ENCODE data around the gene STRIP1. TPM values are rescaled to one million over a fixed set of nuclear protein-coding genes. Genes with fewer than 3 reads are reported as not detected.

STRIP1 gene
- total RNA-seq, 2 donors from 2014 or later: 14.6 to 19.1 TPM

DNA sequence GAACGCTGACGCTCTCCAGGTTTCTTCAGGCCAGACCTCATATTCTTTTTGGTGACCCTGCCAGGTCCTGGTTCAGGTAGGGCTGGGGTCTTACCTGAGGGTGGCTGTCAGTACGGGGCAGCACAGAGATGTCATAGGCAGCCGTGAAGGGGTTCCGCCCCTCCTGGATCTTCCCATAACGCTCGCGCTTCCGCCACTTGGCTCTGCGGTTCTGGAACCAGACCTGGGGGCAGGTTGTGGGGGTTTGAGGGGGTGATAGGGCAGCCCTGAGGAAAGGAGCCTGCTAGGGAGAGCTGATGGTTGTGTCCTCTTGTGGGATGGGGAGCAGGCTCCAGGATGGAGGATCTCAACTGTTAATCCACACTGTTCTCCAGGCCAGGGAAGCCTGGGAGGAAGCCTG is 26.9 kb downstream of the STRIP1 start:
- no peak for DNase-seq (ENCODE audit: low spot score)
- H3K9me3 ChIP-seq: no peaks in the 10 kb centered on the region
- peaks cover 23% of the 10 kb centered on the region for H3K36me3 ChIP-seq
- no peak overlapping the region for H3K27ac ChIP-seq
- H3K4me3 ChIP-seq: no peak overlapping the region
- no peak for TF ChIP-seq CTCF (IDR thresholded peaks at IDR 0.05)
- peaks cover 0 to 8% of the 10 kb centered on the region in 2 donors for H3K4me1 ChIP-seq
- no peaks in the 10 kb centered on the region for H3K27me3 ChIP-seq

- H3K4me3 ChIP-seq: no peak overlapping the region
- H3K27me3 ChIP-seq: peaks cover 3 to 7% of the 10 kb centered on the region in 2 donors
- no peak for DNase-seq (ENCODE audit: low spot score)
- H3K4me1 ChIP-seq: peaks cover 0 to 9% of the 10 kb centered on the region in 2 donors
- no peak for TF ChIP-seq CTCF (IDR thresholded peaks at IDR 0.05)
- H3K36me3 ChIP-seq: peaks cover 11% of the 10 kb centered on the region
- H3K9me3 ChIP-seq: no peaks in the 10 kb centered on the region
- H3K27ac ChIP-seq: no peak overlapping the region
Observed at GRCh38 chr1:110062612-110063011, 28.2 kb downstream of the STRIP1 start.

DNA sequence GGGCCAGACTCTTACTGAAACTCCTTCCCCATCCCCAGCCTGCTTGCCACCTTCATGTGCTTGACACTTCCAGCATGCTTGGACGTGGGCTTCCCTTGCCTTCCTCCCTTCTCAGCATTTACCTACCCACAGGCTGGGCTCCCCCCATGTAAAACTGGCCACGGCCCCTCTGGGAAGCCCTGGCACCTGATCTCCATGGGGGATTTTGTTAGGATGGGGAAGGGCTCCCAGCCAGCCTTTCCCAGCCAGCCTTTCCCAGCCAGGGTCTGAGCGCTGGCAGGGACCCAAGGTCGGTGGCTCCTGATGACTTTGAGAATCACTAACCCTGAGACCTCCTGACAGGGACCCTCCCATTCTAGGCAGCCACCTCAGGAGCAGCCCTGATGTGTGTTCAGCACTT is 29.4 kb downstream of the STRIP1 start:
- no peaks in the 10 kb centered on the region for H3K9me3 ChIP-seq
- no peaks in the 10 kb centered on the region for H3K36me3 ChIP-seq
- no peak overlapping the region for H3K4me3 ChIP-seq
- DNase-seq (ENCODE audit: low spot score): no peak
- peaks cover 0 to 13% of the 10 kb centered on the region in 2 donors for H3K4me1 ChIP-seq
- H3K27me3 ChIP-seq: peaks cover 14 to 19% of the 10 kb centered on the region in 2 donors
- no peak overlapping the region for H3K27ac ChIP-seq
- no peak for TF ChIP-seq CTCF (IDR thresholded peaks at IDR 0.05)

- no peak for DNase-seq (ENCODE audit: low spot score)
- no peaks in the 10 kb centered on the region for H3K9me3 ChIP-seq
- peaks cover 0 to 23% of the 10 kb centered on the region in 2 donors for H3K4me1 ChIP-seq
- H3K36me3 ChIP-seq: no peaks in the 10 kb centered on the region
- no peak overlapping the region for H3K27ac ChIP-seq
- TF ChIP-seq CTCF (IDR thresholded peaks at IDR 0.05): no peak
- no peak overlapping the region for H3K4me3 ChIP-seq
- peaks cover 24 to 28% of the 10 kb centered on the region in 2 donors for H3K27me3 ChIP-seq
Observed at GRCh38 chr1:110064576-110065337, 30.3 kb downstream of the STRIP1 start.

GRCh38 chr1:110065841-110066240 is 31.4 kb downstream of the STRIP1 start:
- no peak for TF ChIP-seq CTCF (IDR thresholded peaks at IDR 0.05)
- Histone ChIP-seq H3K4me1 (peaks cover 0 to 31% of the 10 kb centered on the region in 2 donors), H3K27me3 (peaks cover 30 to 35% of the 10 kb centered on the region in 2 donors), H3K4me3 (no peak overlapping the region), H3K9me3 (no peaks in the 10 kb centered on the region), H3K27ac (no peak overlapping the region), H3K36me3 (no peaks in the 10 kb centered on the region)
- DNase-seq (ENCODE audit: low spot score): no peak
